HG03108 (cell line): ENCODE data around the gene HJV.
A peak's percentile ranks its signal among the peaks of the same experiment; 100 is the strongest.

Experiments
- ATAC-seq: cut with Tn5 transposase; IDR thresholded peaks from one replicate; pipeline ENCODE4 v1.9.1; 2021; ENCODE audit warnings: moderate library complexity; ENCODE audit not compliant: unreplicated experiment

The HJV gene

GRCh38 chr1:145978854-145979745 is 42.4 kb downstream of the HJV start:
- peak; percentile 84 for ATAC-seq

GRCh38 chr1:145978471-145978853 is 43.1 kb downstream of the HJV start:
- ATAC-seq = no peak

GRCh38 chr1:145977486-145978470 is 43.8 kb downstream of the HJV start:
- no peak for ATAC-seq

GRCh38 chr1:145977016-145977415 is 44.5 kb downstream of the HJV start:
- no peak for ATAC-seq

- no peak for ATAC-seq
Measured at GRCh38 chr1:145975216-145975615, 46.3 kb downstream of the HJV start.

GRCh38 chr1:145974721-145975120 is 46.8 kb downstream of the HJV start:
- no peak for ATAC-seq

- no peak for ATAC-seq
Measured at GRCh38 chr1:145972580-145972979, 49.0 kb downstream of the HJV start.
